ENCODE data around the gene SPACA5.
"Not testable (repeated sequence)": the region's sequence is repeated elsewhere in the genome, so short reads cannot be mapped to it uniquely, and the experiment has no call there.

GRCh38 chrX:48009445-48009960 is 2.7 kb downstream of the SPACA5 start:
- not testable (repeated sequence) for TF ChIP-seq CTCF (IDR thresholded peaks at IDR 0.05; ENCODE audit: low read depth, low read length); EZH2phosphoT487 (IDR thresholded peaks at IDR 0.05; ENCODE audit: low read depth)

All from OCI-LY3 (cell line).